Natural killer cell (primary cell): Measurements from ENCODE around the gene HIVEP3. TPM values are rescaled to one million over a fixed set of nuclear protein-coding genes. Genes with fewer than 3 reads are reported as not detected.

Experiments used
- ATAC-seq, 3 donors: fragments of 150-1000 bp in 2 of 3; fragments of 200-7000 bp in 1 of 3; cut with Tn5 transposase; 1 replicate in 1 of 3; 2 replicates in 2 of 3; pipeline ENCODE4 v1.10.0; 2021; ENCODE audit warnings: mild to moderate bottlenecking in 2 of 3, moderate library complexity in 2 of 3
- DNase-seq, 2 donors: peaks; one replicate each; pipeline versions ENCODE4 v3.0.0 to v3.0.0-alpha.2; 2013 to 2021; ENCODE audit warnings: mixed read lengths in 1 of 2
- H3K27ac ChIP-seq: one replicate; pipeline ENCODE4 v1.5.1; 2013; ENCODE audit warnings: mild to moderate bottlenecking, low read length
- H3K27me3 ChIP-seq: one replicate; pipeline ENCODE4 v1.6.1; 2013; ENCODE audit warnings: low read length; ENCODE audit not compliant: control insufficient read depth, insufficient read depth
- H3K36me3 ChIP-seq: one replicate; pipeline ENCODE4 v1.6.1; 2013; ENCODE audit warnings: low read length; ENCODE audit not compliant: control insufficient read depth, insufficient read depth
- H3K4me1 ChIP-seq: one replicate; pipeline ENCODE4 v1.6.1; 2013; ENCODE audit warnings: low read length; ENCODE audit not compliant: control insufficient read depth, insufficient read depth
- H3K4me3 ChIP-seq: one replicate; pipeline ENCODE4 v1.5.1; 2013; ENCODE audit warnings: low read length
- H3K9me3 ChIP-seq: one replicate; pipeline ENCODE4 v1.6.1; 2013; ENCODE audit warnings: low read length; ENCODE audit not compliant: control insufficient read depth, insufficient read depth
- H3K27ac Mint-ChIP-seq, 2 donors: one replicate each; pipeline ENCODE4 v1.8.0; 2022; ENCODE audit warnings: mild to moderate bottlenecking in 2 of 2, mixed read lengths in 2 of 2, moderate library complexity in 1 of 2
- H3K27me3 Mint-ChIP-seq, 2 donors: one replicate each; pipeline ENCODE4 v1.8.0; 2022; ENCODE audit warnings: low read depth in 2 of 2, mixed read lengths in 2 of 2
- H3K36me3 Mint-ChIP-seq: one replicate; pipeline ENCODE4 v1.8.0; 2022; ENCODE audit warnings: mixed read lengths
- H3K4me1 Mint-ChIP-seq, 2 donors: one replicate each; pipeline ENCODE4 v1.8.0; 2022; ENCODE audit warnings: mixed read lengths in 2 of 2
- H3K4me3 Mint-ChIP-seq: one replicate; pipeline ENCODE4 v1.8.0; 2022; ENCODE audit warnings: mild to moderate bottlenecking, moderate library complexity, mixed read lengths
- H3K9me3 Mint-ChIP-seq, 2 donors: one replicate each; pipeline ENCODE4 v1.8.0; 2022; ENCODE audit warnings: mixed read lengths in 2 of 2
- CTCF ChIP-seq: fragments of 200-600 bp; IDR thresholded peaks from one replicate; pipeline ENCODE4 v1.8.0; 2022; ENCODE audit warnings: antibody characterized with exemption
- WGBS: methylation state at CpG from one replicate; pipeline ENCODE4 v1.1.7; 2013; ENCODE audit warnings: missing lambda C conversion rate; ENCODE audit not compliant: insufficient coverage; 5-methylcytosine and 5-hydroxymethylcytosine counted together
- intact Hi-C: fragments of 100-400 bp; cut with micrococcal nuclease; formaldehyde crosslinking; loops from one replicate; pipeline ENCODE4 v1.14.2; 2022
- total RNA-seq, 4 donors: library from RNA; stranded (reverse); fragments of 120-200 nt in 1 of 4; gene quantifications; one replicate each; pipeline versions ENCODE4 v1.2.3 to v1.2.4, GENCODE V29; 2013 to 2022

HIVEP3 gene
- total RNA-seq, 3 donors from 2014 or later (not counting 1 experiment from before 2014, with no cell fraction given): 26.2 to 35.2 (median 29.8) TPM

DNA sequence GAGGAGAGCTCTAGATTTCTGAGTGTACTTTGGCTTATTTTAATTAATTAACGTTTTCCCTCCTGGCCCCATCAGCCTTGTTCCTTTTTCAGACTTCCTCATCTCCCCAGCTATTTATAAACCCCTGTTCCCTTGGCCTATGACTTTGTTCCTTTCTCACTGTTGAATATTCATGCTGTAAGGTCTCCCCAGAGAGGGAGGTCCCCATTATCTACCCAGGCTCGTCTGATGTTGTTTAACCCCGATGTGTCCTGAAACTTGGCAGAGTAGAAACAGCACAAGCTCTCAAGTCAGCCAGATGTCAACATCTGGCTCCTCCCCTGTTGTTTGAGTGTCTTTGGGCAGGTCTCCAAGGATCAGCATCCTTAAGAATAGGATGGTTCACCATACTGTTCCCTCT lies 153.6 kb downstream of the HIVEP3 start:
- Histone ChIP-seq H3K27ac (no peak overlapping the region), H3K4me3 (no peak overlapping the region), H3K36me3 (no peaks in the 10 kb centered on the region), H3K4me1 (peaks cover 30% of the 10 kb centered on the region), H3K9me3 (no peaks in the 10 kb centered on the region), H3K27me3 (no peaks in the 10 kb centered on the region)
- DNase-seq (no peak), ATAC-seq (no peak)
- Mint-ChIP-seq H3K4me3 (no peak overlapping the region), H3K36me3 (no peaks in the 10 kb centered on the region), H3K27me3 (peaks cover 0 to 2% of the 10 kb centered on the region in 2 donors), H3K4me1 (peaks cover 19 to 55% of the 10 kb centered on the region in 2 donors), H3K9me3 (no peaks in the 10 kb centered on the region), H3K27ac (peak overlapping the region in 1 of 2 donors; percentile 6)
- TF ChIP-seq CTCF: no peak
- WGBS: 35% methylated on average over 3 of the region's 3 CpGs
- intact Hi-C loops: no loop called here

GRCh38 chr1:41764656-41765055 lies 154.1 kb downstream of the HIVEP3 start:
- Histone ChIP-seq H3K27me3 (no peaks in the 10 kb centered on the region), H3K4me1 (peaks cover 30% of the 10 kb centered on the region), H3K9me3 (no peaks in the 10 kb centered on the region), H3K27ac (no peak overlapping the region), H3K4me3 (no peak overlapping the region), H3K36me3 (no peaks in the 10 kb centered on the region)
- no peaks in the 10 kb centered on the region for H3K36me3 Mint-ChIP-seq
- peaks cover 19 to 55% of the 10 kb centered on the region in 2 donors for H3K4me1 Mint-ChIP-seq
- no peak for TF ChIP-seq CTCF
- peaks cover 0 to 2% of the 10 kb centered on the region in 2 donors for H3K27me3 Mint-ChIP-seq
- H3K4me3 Mint-ChIP-seq: no peak overlapping the region
- intact Hi-C loops: no loop called here
- ATAC-seq (no peak), DNase-seq (no peak)
- H3K27ac Mint-ChIP-seq: peak overlapping the region in 1 of 2 donors; percentile 6
- no peaks in the 10 kb centered on the region for H3K9me3 Mint-ChIP-seq
- WGBS: 52% methylated on average over 4 of the region's 4 CpGs

- intact Hi-C loops: no loop called here
- DNase-seq (no peak), ATAC-seq (no peak)
- H3K4me1 ChIP-seq: peaks cover 21% of the 10 kb centered on the region
- H3K27me3 ChIP-seq: no peaks in the 10 kb centered on the region
- no peaks in the 10 kb centered on the region for H3K36me3 Mint-ChIP-seq
- no peaks in the 10 kb centered on the region for H3K9me3 Mint-ChIP-seq
- no peak overlapping the region for H3K4me3 Mint-ChIP-seq
- peaks cover 0 to 2% of the 10 kb centered on the region in 2 donors for H3K27me3 Mint-ChIP-seq
- H3K36me3 ChIP-seq: no peaks in the 10 kb centered on the region
- H3K27ac Mint-ChIP-seq: no peak overlapping the region
- peaks cover 15 to 40% of the 10 kb centered on the region in 2 donors for H3K4me1 Mint-ChIP-seq
- no peaks in the 10 kb centered on the region for H3K9me3 ChIP-seq
- TF ChIP-seq CTCF: no peak
- 94% methylated on average over 1 of the region's 1 CpG for WGBS
- H3K4me3 ChIP-seq: no peak overlapping the region
- H3K27ac ChIP-seq: no peak overlapping the region
Measured at GRCh38 chr1:41762777-41763176, 155.9 kb downstream of the HIVEP3 start.

DNA sequence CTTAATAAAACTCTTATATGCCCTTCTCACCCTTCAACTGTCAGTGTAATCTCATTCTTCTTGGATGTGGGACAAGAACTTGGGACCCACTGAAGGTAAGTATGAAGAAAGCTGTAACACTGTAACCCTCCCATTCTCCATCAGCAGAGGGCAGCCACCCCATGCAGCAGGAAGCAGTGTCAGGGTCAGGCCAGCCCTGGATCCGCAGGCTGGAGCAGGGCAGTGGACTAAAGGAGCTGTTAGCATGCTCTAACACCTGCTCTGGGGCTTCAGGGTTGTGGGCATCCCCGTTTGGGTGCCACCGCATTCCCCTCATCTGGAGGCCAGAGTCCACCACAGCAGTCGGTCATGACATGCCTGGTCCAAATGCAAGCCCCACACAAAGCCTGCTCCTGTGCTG lies 156.5 kb downstream of the HIVEP3 start:
- no peak overlapping the region for H3K27ac Mint-ChIP-seq
- Histone ChIP-seq H3K36me3 (no peaks in the 10 kb centered on the region), H3K4me1 (peaks cover 21% of the 10 kb centered on the region), H3K4me3 (no peak overlapping the region), H3K27me3 (no peaks in the 10 kb centered on the region), H3K27ac (no peak overlapping the region), H3K9me3 (no peaks in the 10 kb centered on the region)
- H3K36me3 Mint-ChIP-seq: no peaks in the 10 kb centered on the region
- peaks cover 0 to 2% of the 10 kb centered on the region in 2 donors for H3K27me3 Mint-ChIP-seq
- DNase-seq: no peak
- H3K4me3 Mint-ChIP-seq: no peak overlapping the region
- intact Hi-C loops: no loop called here
- H3K9me3 Mint-ChIP-seq: no peaks in the 10 kb centered on the region
- no peak for TF ChIP-seq CTCF
- ATAC-seq: no peak
- H3K4me1 Mint-ChIP-seq: peaks cover 13 to 39% of the 10 kb centered on the region in 2 donors
- 76% methylated on average over 4 of the region's 4 CpGs for WGBS
